ENCODE data around the gene KISS1.
"Not testable (repeated sequence)": the region's sequence is repeated elsewhere in the genome, so short reads cannot be mapped to it uniquely, and the experiment has no call there.

Gene KISS1

GRCh38 chr1:204196068-204196795, at the start of gene KISS1:
Gene KISS1, minus strand, starts transcription at chr1:204196491. Its CDS starts 3,615 bp downstream, at chr1:204192876.
- DNase-seq = no peak

- DNase-seq = no peak
Observed at GRCh38 chr1:204242920-204243319, 46.6 kb upstream of the KISS1 start.

- no peak for DNase-seq
Observed at GRCh38 chr1:204241914-204242313, 45.6 kb upstream of the KISS1 start.

GRCh38 chr1:204241050-204241449, 44.8 kb upstream of the KISS1 start:
- DNase-seq = no peak

GRCh38 chr1:204240233-204240632, 43.9 kb upstream of the KISS1 start:
- no peak for DNase-seq

GRCh38 chr1:204239401-204239800, 43.1 kb upstream of the KISS1 start:
- not testable (repeated sequence) for DNase-seq

- not testable (repeated sequence) for DNase-seq
Observed at GRCh38 chr1:204238520-204238919, 42.2 kb upstream of the KISS1 start.

GRCh38 chr1:204237515-204237914, 41.2 kb upstream of the KISS1 start:
- not testable (repeated sequence) for DNase-seq

GRCh38 chr1:204232526-204232925, 36.2 kb upstream of the KISS1 start:
- DNase-seq = no peak

- no peak for DNase-seq
Observed at GRCh38 chr1:204230211-204230610, 33.9 kb upstream of the KISS1 start.

GRCh38 chr1:204228896-204229295, 32.6 kb upstream of the KISS1 start:
- no peak for DNase-seq

GRCh38 chr1:204227996-204228785, 31.9 kb upstream of the KISS1 start:
- no peak for DNase-seq

GRCh38 chr1:204227351-204227750, 31.1 kb upstream of the KISS1 start:
- DNase-seq = no peak

GRCh38 chr1:204225841-204226735, 29.8 kb upstream of the KISS1 start:
- no peak for DNase-seq

- no peak for DNase-seq
Observed at GRCh38 chr1:204224655-204225054, 28.4 kb upstream of the KISS1 start.

- no peak for DNase-seq
Observed at GRCh38 chr1:204223129-204223860, 27.0 kb upstream of the KISS1 start.

GRCh38 chr1:204222764-204223055, 26.4 kb upstream of the KISS1 start:
- no peak for DNase-seq

GRCh38 chr1:204222006-204222763, 25.9 kb upstream of the KISS1 start:
- no peak for DNase-seq

- no peak for DNase-seq
Observed at GRCh38 chr1:204221271-204221670, 25.0 kb upstream of the KISS1 start.

GRCh38 chr1:204219971-204220616, 23.8 kb upstream of the KISS1 start:
- DNase-seq = no peak

- DNase-seq = no peak
Observed at GRCh38 chr1:204218552-204218951, 22.3 kb upstream of the KISS1 start.

- no peak for DNase-seq
Observed at GRCh38 chr1:204217648-204218000, 21.3 kb upstream of the KISS1 start.
